ENCODE measurements around the gene CSAG1. TPM values are rescaled to one million over a fixed set of nuclear protein-coding genes. Genes with fewer than 3 reads are reported as not detected.

Gene CSAG1
- total and polyA plus RNA-seq, 12 donors, result not detected

Other genes starting within 250 kb of the CSAG1 start
- under 1 TPM in 3 of 10 donors, not detected in 7; 0.05 to 0.11 (median 0.06) TPM for gene GABRQ, start 95.8 kb downstream of the CSAG1 start, total RNA-seq
- gene GABRQ, start 95.8 kb downstream of the CSAG1 start, polyA plus RNA-seq, result not detected
- gene MAGEA3, start 34.9 kb downstream of the CSAG1 start, total RNA-seq, result not detected
- not detected for gene MAGEA3, start 34.9 kb downstream of the CSAG1 start, polyA plus RNA-seq
- not detected for gene CSAG2, start 24.4 kb downstream of the CSAG1 start, total RNA-seq
- gene CSAG2, start 24.4 kb downstream of the CSAG1 start, polyA plus RNA-seq, result not detected
- gene MAGEA2B, start 19.1 kb downstream of the CSAG1 start, total RNA-seq, result not detected
- gene MAGEA2B, start 19.1 kb downstream of the CSAG1 start, polyA plus RNA-seq, result not detected
- gene MAGEA12, start within 50 bp of the CSAG1 start, total RNA-seq, result not detected
- not detected for gene MAGEA12, start within 50 bp of the CSAG1 start, polyA plus RNA-seq
- not detected for gene MAGEA2, start 20.1 kb upstream of the CSAG1 start, total RNA-seq
- not detected for gene MAGEA2, start 20.1 kb upstream of the CSAG1 start, polyA plus RNA-seq
- not detected for gene CSAG3, start 25.5 kb upstream of the CSAG1 start, total RNA-seq
- not detected for gene CSAG3, start 25.5 kb upstream of the CSAG1 start, polyA plus RNA-seq
- not detected for gene MAGEA6, start 36.0 kb upstream of the CSAG1 start, total RNA-seq
- gene MAGEA6, start 36.0 kb upstream of the CSAG1 start, polyA plus RNA-seq, result not detected
- gene CETN2, start 97.0 kb upstream of the CSAG1 start, total RNA-seq, result 10 to 100 TPM; 22.9 to 33.5 (median 25.0) TPM
- 10 to 100 TPM; 25.5 to 35.7 TPM for gene CETN2, start 97.0 kb upstream of the CSAG1 start, polyA plus RNA-seq
- gene NSDHL, start 97.3 kb upstream of the CSAG1 start, total RNA-seq, result 10 to 100 TPM; 12.4 to 32.2 (median 16.1) TPM
- 10 to 100 TPM in 1 of 2 donors, 1 to 10 TPM in 1; 8.6 to 41.4 TPM for gene NSDHL, start 97.3 kb upstream of the CSAG1 start, polyA plus RNA-seq
- gene ZNF185, start 164.3 kb upstream of the CSAG1 start, total RNA-seq, result 1 to 10 TPM; 1.2 to 4.5 (median 1.5) TPM
- under 1 TPM; 0.51 to 0.62 TPM for gene ZNF185, start 164.3 kb upstream of the CSAG1 start, polyA plus RNA-seq